Heart right ventricle (tissue), 16 donors: ENCODE measurements around the gene ABCB9. TPM values are rescaled to one million over a fixed set of nuclear protein-coding genes. Genes with fewer than 3 reads are reported as not detected.
A peak's percentile ranks its signal among the peaks of the same experiment; 100 is the strongest.

Experiments
- ATAC-seq, 8 donors: fragments of 200-7000 bp; cut with Tn5 transposase; one replicate each; pipeline ENCODE4 v1.9.1; 2020; ENCODE audit warnings: mild to moderate bottlenecking in 8 of 8, moderate library complexity in 8 of 8, moderate number of reproducible peaks in 1 of 8
- DNase-seq, 2 donors: peaks; one replicate each; pipeline ENCODE4 v3.0.0-alpha.2; 2020
- H3K27ac ChIP-seq, 10 donors: fragments of 200-600 bp; sonication (generic) in 2 of 10; one replicate each; pipeline versions ENCODE4 v1.5.0 to v1.8.0; 2020 to 2022; ENCODE audit warnings: mild to moderate bottlenecking in 3 of 10
- H3K27me3 ChIP-seq, 7 donors: fragments of 200-600 bp; one replicate each; pipeline ENCODE4 v1.8.0; 2021 to 2022; ENCODE audit warnings: mild to moderate bottlenecking in 2 of 7
- H3K36me3 ChIP-seq, 9 donors: fragments of 200-600 bp; sonication (generic) in 1 of 9; one replicate each; pipeline versions ENCODE4 v1.5.0 to v1.8.0; 2020 to 2022; ENCODE audit warnings: mild to moderate bottlenecking in 2 of 9
- H3K4me1 ChIP-seq, 9 donors: fragments of 200-600 bp; sonication (generic) in 1 of 9; one replicate each; pipeline versions ENCODE4 v1.5.0 to v1.8.0; 2020 to 2022; ENCODE audit warnings: mild to moderate bottlenecking in 4 of 9
- H3K4me3 ChIP-seq, 10 donors: fragments of 200-600 bp; sonication (generic) in 2 of 10; one replicate each; pipeline versions ENCODE4 v1.5.0 to v1.8.0; 2020 to 2022; ENCODE audit warnings: mild to moderate bottlenecking in 7 of 10, moderate library complexity in 2 of 10
- H3K9me3 ChIP-seq, 11 donors: fragments of 200-600 bp in 10 of 11; sonication (generic) in 2 of 11; one replicate each; pipeline versions ENCODE4 v1.5.0 to v1.8.0; 2013 to 2022; ENCODE audit warnings: mild to moderate bottlenecking in 2 of 11, control low read depth in 1 of 11, moderate library complexity in 1 of 11
- WGBS, 2 donors: extraction: QIAGEN DNeasy Blood & Tissue Kit; methylation state at CpG; one replicate each; pipeline ENCODE4 v1.1.7; 2013; ENCODE audit warnings: inconsistent platforms in 1 of 2; 5-methylcytosine and 5-hydroxymethylcytosine counted together
- intact Hi-C, 10 donors: fragments of 100-400 bp; cut with DNase I; formaldehyde crosslinking; loops; one replicate each; pipeline versions ENCODE4 v1.11.1 to v1.14.2; 2022
- polyA plus RNA-seq, 2 donors: library from polyadenylated mRNA; stranded (reverse); fragments of 200-250 nt; gene quantifications; one replicate each; pipeline ENCODE4 v1.2.3, GENCODE V29; 2013
- total RNA-seq, 10 donors: library from RNA; stranded (reverse); fragmentation: NEBNext Ultra II Directional in 3 of 10; extraction: Animal tissue kit (Norgen Biotek cat#: 25700) in 3 of 10; gene quantifications; one replicate each; pipeline versions ENCODE4 v1.2.1 to v1.2.4, GENCODE V29; 2021 to 2023
- TF ChIP-seq, protein P1 (sequence below), 9 donors: fragments of 200-600 bp; sonication (generic) in 2 of 9; IDR thresholded peaks; one replicate each; pipeline versions ENCODE4 v1.5.0 to v1.8.0; 2021 to 2022; ENCODE audit warnings: antibody characterized with exemption in 9 of 9, mild to moderate bottlenecking in 5 of 9, moderate library complexity in 1 of 9
- donor health status: Arrhythmogenic right ventricular cardiomyopathy.
- donor health status: ischemic (EF 13 %, LVEDD 7.1; RV severe dilation, severe dysfunction).
- donor health status: healthy with polysubstance abuse.
- donor health status: DM: no; HTN: yes; CAD: no.
- donor health status: DM: no; HTN: no; CAD: no.
- donor health status: ischemic (EF 25% LVEDD 6.9; RV normal size, moderate dysfunction).
- donor health status: ischemic (EF 25% LVEDD 5.7; RV mildly dilated, moderate dysfunction).
- donor health status: healthy.
- donor health status: DM: yes; HTN: yes; CAD: no.
- donor health status: Ischemic cardiomyopathy.
- donor health status: ischemic (EF 35%, LVEDD 5.7; RV mildly dilated, moderate dysfunction).
- donor health status: nonischemic (EF 11% LVEDD 7.7; RV severe dilation, severe dysfunction).
- donor health status: DM: yes; HTN: yes; CAD: no.
- donor health status: PGD.
- donor health status: ischemic (EF 29% LVEDD 5.4; RV normal size, mild dysfunction).
- donor health status: nonischemic (EF 23%, LVEDD 6.1; RV moderate dilation, normal function).

Gene ABCB9
- total and polyA plus RNA-seq, 12 donors: 1.9 to 6.0 (median 4.5) TPM

DNA sequence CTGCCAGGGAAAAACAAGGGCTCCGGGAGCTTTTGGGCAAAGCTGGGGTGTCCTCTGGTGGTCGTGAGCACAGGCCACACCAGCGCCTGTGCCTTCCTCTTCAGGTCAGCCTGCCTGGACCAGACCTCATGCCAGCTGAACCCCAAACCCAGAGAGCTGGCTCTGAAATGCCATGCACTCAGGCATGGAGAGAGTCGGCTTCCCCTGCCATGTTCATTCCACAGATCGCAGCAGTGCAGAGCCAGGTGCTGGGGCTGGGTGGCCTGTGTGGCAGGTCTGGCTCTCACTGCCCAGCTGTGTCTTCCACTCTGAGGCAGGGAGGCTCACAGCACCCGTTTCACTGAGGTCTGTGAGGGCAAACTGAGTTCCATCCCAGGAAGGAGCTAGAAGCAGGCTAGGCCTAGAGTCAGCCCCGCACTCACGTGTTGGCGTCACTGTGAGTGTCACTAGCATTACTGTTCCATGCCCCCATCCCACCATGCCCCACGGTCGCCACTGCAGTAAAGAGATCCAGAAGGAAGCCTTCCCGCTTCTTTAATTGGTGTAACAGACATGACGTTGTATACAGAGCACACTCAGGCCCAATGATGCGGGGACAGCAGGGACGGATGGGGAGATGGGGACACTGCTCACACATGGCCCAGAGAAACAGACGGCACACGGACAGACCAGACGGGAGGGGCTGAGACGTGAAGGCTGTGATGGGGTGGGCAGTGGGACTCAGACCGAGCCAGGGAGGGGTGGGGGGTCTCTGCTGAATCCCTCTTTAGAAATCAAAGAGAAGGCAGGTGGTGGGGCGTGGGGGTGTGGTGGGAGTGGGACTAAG, 16.9 kb upstream of the ABCB9 start:
- TF ChIP-seq, protein P1, sequence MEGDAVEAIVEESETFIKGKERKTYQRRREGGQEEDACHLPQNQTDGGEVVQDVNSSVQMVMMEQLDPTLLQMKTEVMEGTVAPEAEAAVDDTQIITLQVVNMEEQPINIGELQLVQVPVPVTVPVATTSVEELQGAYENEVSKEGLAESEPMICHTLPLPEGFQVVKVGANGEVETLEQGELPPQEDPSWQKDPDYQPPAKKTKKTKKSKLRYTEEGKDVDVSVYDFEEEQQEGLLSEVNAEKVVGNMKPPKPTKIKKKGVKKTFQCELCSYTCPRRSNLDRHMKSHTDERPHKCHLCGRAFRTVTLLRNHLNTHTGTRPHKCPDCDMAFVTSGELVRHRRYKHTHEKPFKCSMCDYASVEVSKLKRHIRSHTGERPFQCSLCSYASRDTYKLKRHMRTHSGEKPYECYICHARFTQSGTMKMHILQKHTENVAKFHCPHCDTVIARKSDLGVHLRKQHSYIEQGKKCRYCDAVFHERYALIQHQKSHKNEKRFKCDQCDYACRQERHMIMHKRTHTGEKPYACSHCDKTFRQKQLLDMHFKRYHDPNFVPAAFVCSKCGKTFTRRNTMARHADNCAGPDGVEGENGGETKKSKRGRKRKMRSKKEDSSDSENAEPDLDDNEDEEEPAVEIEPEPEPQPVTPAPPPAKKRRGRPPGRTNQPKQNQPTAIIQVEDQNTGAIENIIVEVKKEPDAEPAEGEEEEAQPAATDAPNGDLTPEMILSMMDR (IDR thresholded peaks at IDR 0.05): no peak
- H3K9me3 ChIP-seq: no peaks in the 10 kb centered on the region
- H3K4me3 ChIP-seq: peak overlapping the region in 1 of 10 donors; percentile 100
- no peak for ATAC-seq
- H3K4me1 ChIP-seq: peaks cover 31 to 65% (median 59%) of the 10 kb centered on the region in 9 donors
- no peak for DNase-seq
- peaks cover 0 to 59% (median 6%) of the 10 kb centered on the region in 9 donors for H3K36me3 ChIP-seq
- H3K27ac ChIP-seq: peak overlapping the region in 7 of 10 donors; percentile 60 to 91 (median 79)
- intact Hi-C loops: loop anchor here (5.0 to 10.0 kb wide), 6 partner anchors 162 to 254 kb away; partner anchors contain the start of genes PITPNM2 (in 5 of the 10), MPHOSPH9 (in 3 of the 10) and MTRFR (in 3 of the 10)
- H3K27me3 ChIP-seq: no peaks in the 10 kb centered on the region
- 68 to 71% methylated on average over 21 of the region's 21 CpGs for WGBS, 2 donors

DNA sequence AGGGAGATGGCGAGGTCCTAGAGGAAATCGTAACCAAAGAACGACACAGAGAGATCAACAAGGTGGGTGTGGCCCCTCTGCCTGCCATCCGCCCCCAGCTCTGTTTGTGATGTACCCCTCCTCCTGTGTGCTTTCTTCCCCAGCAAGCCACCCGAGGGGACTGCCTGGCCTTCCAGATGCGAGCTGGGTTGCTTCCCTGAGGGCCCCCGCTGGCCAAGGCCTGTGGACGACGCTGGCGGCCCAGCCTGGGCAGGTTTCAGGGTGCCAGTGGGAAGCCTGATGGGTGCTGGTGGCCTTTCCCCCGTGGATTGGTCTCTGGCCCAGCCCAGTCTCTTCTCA, 16.2 kb upstream of the ABCB9 start:
- DNase-seq (no peak), ATAC-seq (no peak)
- H3K36me3 ChIP-seq: peaks cover 0 to 59% (median 6%) of the 10 kb centered on the region in 9 donors
- H3K4me1 ChIP-seq: peaks cover 31 to 70% (median 59%) of the 10 kb centered on the region in 9 donors
- intact Hi-C loops: loop anchor here (5.0 to 10.0 kb wide), 6 partner anchors 162 to 255 kb away; partner anchors contain the start of genes PITPNM2 (in 5 of the 10), MPHOSPH9 (in 3 of the 10) and MTRFR (in 3 of the 10)
- H3K4me3 ChIP-seq: peak overlapping the region in 4 of 10 donors; percentile 84 to 100 (median 87)
- WGBS, 2 donors: 71 to 75% methylated on average over 11 of the region's 11 CpGs
- peak overlapping the region in 3 of 10 donors; percentile 65 to 98 (median 91) for H3K27ac ChIP-seq
- no peaks in the 10 kb centered on the region for H3K27me3 ChIP-seq
- H3K9me3 ChIP-seq: no peaks in the 10 kb centered on the region
- TF ChIP-seq, protein P1 (IDR thresholded peaks at IDR 0.05): no peak

DNA sequence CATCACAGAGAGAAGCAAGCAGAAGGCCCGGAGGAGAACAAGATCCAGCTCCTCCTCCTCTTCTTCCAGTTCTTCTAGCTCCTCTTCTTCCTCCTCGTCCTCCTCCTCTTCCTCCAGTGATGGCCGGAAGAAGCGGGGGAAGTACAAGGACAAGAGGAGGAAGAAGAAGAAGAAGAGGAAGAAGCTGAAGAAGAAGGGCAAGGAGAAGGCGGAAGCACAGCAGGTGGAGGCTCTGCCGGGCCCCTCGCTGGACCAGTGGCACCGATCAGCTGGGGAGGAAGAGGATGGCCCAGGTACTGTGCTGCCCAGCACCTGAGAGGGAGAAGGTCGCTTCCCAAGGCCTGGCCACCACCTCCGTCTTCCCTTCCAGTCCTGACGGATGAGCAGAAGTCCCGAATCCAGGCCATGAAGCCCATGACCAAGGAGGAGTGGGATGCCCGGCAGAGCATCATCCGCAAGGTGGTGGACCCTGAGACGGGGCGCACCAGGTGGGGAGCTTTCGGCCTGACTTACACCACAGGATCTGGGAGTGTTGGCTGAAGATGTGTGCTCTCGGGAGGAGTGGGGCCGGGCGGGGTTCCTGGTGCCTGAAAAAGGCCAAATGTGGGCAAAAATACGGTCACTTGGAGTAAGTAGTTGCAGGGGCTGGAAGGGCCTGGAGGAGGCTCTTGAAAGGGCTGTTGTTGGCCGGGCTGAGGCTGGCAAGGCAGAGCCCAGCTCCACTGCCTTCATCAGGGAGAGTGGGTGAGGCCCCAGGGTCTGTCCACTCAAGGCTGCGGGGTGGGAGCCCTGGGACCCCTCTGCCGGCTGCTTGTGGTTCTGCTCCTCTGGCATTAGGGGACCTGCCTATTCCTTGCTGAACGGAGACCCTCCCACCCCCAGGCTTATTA, 15.6 kb upstream of the ABCB9 start:
- ATAC-seq (no peak), DNase-seq (no peak)
- Histone ChIP-seq H3K4me3 (peak overlapping the region; percentile 76 to 100 (median 92)), H3K27ac (peak overlapping the region in 9 of 10 donors; percentile 85 to 98 (median 92)), H3K4me1 (peaks cover 31 to 74% (median 61%) of the 10 kb centered on the region in 9 donors), H3K27me3 (no peaks in the 10 kb centered on the region), H3K9me3 (no peaks in the 10 kb centered on the region), H3K36me3 (peaks cover 0 to 59% (median 0%) of the 10 kb centered on the region in 9 donors)
- TF ChIP-seq, protein P1 (IDR thresholded peaks at IDR 0.05): no peak
- 63 to 72% methylated on average over 23 to 25 of the region's 25 CpGs for WGBS, 2 donors
- intact Hi-C loops: loop anchor here (2.0 to 10.0 kb wide), 7 partner anchors 163 to 255 kb away; partner anchors contain the start of genes PITPNM2 (in 5 of the 10), MPHOSPH9 (in 4 of the 10) and MTRFR (in 4 of the 10)
